HepG2 (cell line): ENCODE measurements around the gene MRGPRG. TPM values are rescaled to one million over a fixed set of nuclear protein-coding genes. Genes with fewer than 3 reads are reported as not detected.

Experiments used
- ATAC-seq: fragments of 200-7000 bp; cut with Tn5 transposase; 3 replicates; pipeline ENCODE4 v1.9.1; 2020; ENCODE audit warnings: mild to moderate bottlenecking, moderate library complexity
- BruUV-seq: library from RNA; stranded (reverse); fragments of 400-500 nt; replicated peaks from 2 replicates; lab custom pipeline; 2021; lab: Mats Ljungman, UMichigan
- CTCF ChIA-PET: fragments of 300-600 bp; formaldehyde crosslinking; extraction: SDS; loops from one replicate; lab custom pipeline; 2021; ENCODE audit warnings: low total read pairs, inconsistent platforms, low intra/inter-chr PET ratio; lab: Yijun Ruan, JAX
- POLR2A ChIA-PET: fragments of 350-600 bp; sonication (Branson Sonifier 250); formaldehyde crosslinking; loops from one replicate; lab custom pipeline; 2020; ENCODE audit warnings: antibody characterized with exemption, inconsistent platforms; lab: Yijun Ruan, JAX
- DNase-seq: peaks from one replicate; pipeline ENCODE4 v3.0.0-alpha.2; 2015; ENCODE audit warnings: low spot score
- FAIRE-seq: peaks from 3 replicates; lab custom pipeline; 2011; peaks lifted over from hg19 to GRCh38; lab: Jason Lieb, UNC
- H2AFZ ChIP-seq: one replicate; pipeline ENCODE4 v1.6.1; 2011; ENCODE audit warnings: low read length, inconsistent platforms
- H3K27ac ChIP-seq: fragments of 300-600 bp; 3 replicates; pipeline ENCODE4 v1.8.0; 2011; ENCODE audit warnings: mixed run types, mild to moderate bottlenecking, mixed read lengths, low read length, inconsistent platforms; ENCODE audit not compliant: insufficient read depth; ENCODE audit errors: extremely low read length
- H3K27me3 ChIP-seq, 2 experiments: fragments of 200-600 bp in 1 of 2; 2 replicates in 1 of 2; 3 replicates in 1 of 2; pipeline versions ENCODE4 v1.6.0 to v1.8.0; 2011; ENCODE audit warnings: low read length in 2 of 2, mild to moderate bottlenecking in 2 of 2, moderate library complexity in 2 of 2, inconsistent platforms in 1 of 2; ENCODE audit not compliant: insufficient read depth in 2 of 2, control insufficient read depth in 1 of 2
- H3K36me3 ChIP-seq, 2 experiments: fragments of 200-600 bp in 1 of 2; replicated peaks in 1 of 2; 2 replicates in 1 of 2; 3 replicates in 1 of 2; pipeline versions ENCODE4 v1.5.1 to v1.8.0; 2011; ENCODE audit warnings: low read length in 2 of 2, inconsistent platforms in 1 of 2; ENCODE audit not compliant: insufficient read depth in 2 of 2, control insufficient read depth in 1 of 2
- H3K4me1 ChIP-seq: 2 replicates; pipeline ENCODE4 v1.5.1; 2012; ENCODE audit warnings: low read length, inconsistent platforms; ENCODE audit not compliant: insufficient read depth
- H3K4me2 ChIP-seq: 2 replicates; pipeline ENCODE4 v1.6.0; 2011; ENCODE audit warnings: low read depth, low read length, inconsistent platforms
- H3K4me3 ChIP-seq, 3 experiments: fragments of 200-600 bp in 1 of 3; sonication (generic), shearing (Covaris generic) in 1 of 3; replicated peaks in 1 of 3; 2 replicates each; pipeline ENCODE4 v1.5.1; 2011 to 2016; ENCODE audit warnings: low read length in 3 of 3, inconsistent platforms in 2 of 3, low read depth in 2 of 3, mild to moderate bottlenecking in 2 of 3, control low read depth in 1 of 3, mixed read lengths in 1 of 3; ENCODE audit not compliant: insufficient read depth in 1 of 3
- H3K79me2 ChIP-seq: one replicate; pipeline ENCODE4 v1.6.1; 2011; ENCODE audit warnings: low read length, inconsistent platforms; ENCODE audit not compliant: insufficient read depth
- H3K9ac ChIP-seq: 2 replicates; pipeline ENCODE4 v1.6.0; 2011; ENCODE audit warnings: mild to moderate bottlenecking, low read depth, low read length, inconsistent platforms; ENCODE audit not compliant: insufficient read depth
- H3K9me3 ChIP-seq: 2 replicates; pipeline ENCODE4 v1.5.1; 2012; ENCODE audit warnings: mild to moderate bottlenecking, low read length
- H4K20me1 ChIP-seq: 2 replicates; pipeline ENCODE4 v1.6.0; 2011; ENCODE audit warnings: inconsistent platforms, mild to moderate bottlenecking, low read length, moderate library complexity; ENCODE audit not compliant: insufficient read depth
- HOMEZ ChIP-seq: IDR thresholded peaks from 2 replicates; pipeline ENCODE4 v1.6.1; 2016; ENCODE audit warnings: low read depth
- MIXL1 ChIP-seq: IDR thresholded peaks from 2 replicates; pipeline ENCODE4 v1.6.1; 2016
- RARG ChIP-seq: sonication (generic); formaldehyde crosslinking; IDR thresholded peaks from 2 replicates; pipeline ENCODE4 v1.4.0; 2020; ENCODE audit warnings: low read depth, mild to moderate bottlenecking, missing genetic modification reagents
- RNF2 ChIP-seq: fragments of 450-650 bp; conservative IDR thresholded peaks from 2 replicates; pipeline ENCODE4 v1.6.1; 2016; ENCODE audit warnings: low read depth
- ZBTB21 ChIP-seq: sonication (generic); formaldehyde crosslinking; IDR thresholded peaks from 2 replicates; pipeline ENCODE4 v1.4.0; 2020; ENCODE audit warnings: missing genetic modification reagents
- ZFP1 ChIP-seq: IDR thresholded peaks from 2 replicates; pipeline ENCODE4 v1.6.1; 2016
- ZKSCAN1 ChIP-seq: fragments of 150-350 bp; IDR thresholded peaks from 2 replicates; pipeline ENCODE4 v1.6.1; 2014; ENCODE audit warnings: low read length
- ZNF143 ChIP-seq: sonication (generic); formaldehyde crosslinking; IDR thresholded peaks from 2 replicates; pipeline ENCODE4 v1.4.0; 2020; ENCODE audit warnings: missing genetic modification reagents
- ZNF407 ChIP-seq: sonication (generic); formaldehyde crosslinking; IDR thresholded peaks from one replicate; pipeline ENCODE4 v1.5.1; 2020; ENCODE audit warnings: mild to moderate bottlenecking, missing genetic modification reagents; ENCODE audit errors: not compliant biosample characterization
- ZNF484 ChIP-seq: sonication (generic); formaldehyde crosslinking; IDR thresholded peaks from 2 replicates; pipeline ENCODE4 v1.5.1; 2020; ENCODE audit warnings: mild to moderate bottlenecking, low read depth, missing genetic modification reagents, borderline replicate concordance
- ZNF580 ChIP-seq: IDR thresholded peaks from 2 replicates; pipeline ENCODE4 v1.6.1; 2016; ENCODE audit warnings: low read depth, borderline replicate concordance
- ZNF644 ChIP-seq: IDR thresholded peaks from 2 replicates; pipeline ENCODE4 v1.6.1; 2016; ENCODE audit warnings: low read depth
- WGBS: methylation state at CpG from one replicate; pipeline ENCODE4 v1.1.6; 2017; ENCODE audit warnings: low lambda C conversion rate; 5-methylcytosine and 5-hydroxymethylcytosine counted together
- in situ Hi-C: cut with HindIII; loops from 2 replicates; pipeline ENCODE4 v1.10.0; 2017; ENCODE audit warnings: low pct_unique_long_range_greater_than_20kb; ENCODE audit not compliant: extremely low pct_ligation_motif_present
- intact Hi-C: fragments of 100-400 bp; cut with micrococcal nuclease; formaldehyde crosslinking; loops from one replicate; pipeline ENCODE4 v1.10.0; 2022; ENCODE audit not compliant: unreplicated experiment
- polyA plus RNA-seq, 8 experiments: library from polyadenylated mRNA; depleted of rRNA in 3 of 8; stranded (reverse) in 7 of 8; unstranded in 1 of 8; fragments of >200 nt; fragmentation: Illumina TruSeq in 4 of 8; extraction: Trizol in 4 of 8; gene quantifications; 2 replicates each; pipeline versions ENCODE4 v1.2.1 to v1.2.3, GENCODE V29; 2011 to 2016; ENCODE audit warnings: low read depth in 4 of 8, missing spikeins in 1 of 8, mixed read lengths in 1 of 8; ENCODE audit not compliant: insufficient read depth in 1 of 8
- total RNA-seq, 5 experiments: library from RNA; depleted of rRNA; stranded (reverse); fragments of >200 nt; fragmentation: Illumina TruSeq; extraction: Trizol; gene quantifications; 2 replicates each; pipeline ENCODE4 v1.2.3, GENCODE V29; 2016; ENCODE audit warnings: low read depth in 1 of 5

The MRGPRG gene
- total and polyA plus RNA-seq, 2 of the 13 experiments (the other 11 are each of a cell fraction or from before 2014, with no cell fraction given), result not detected

GRCh38 chr11:3234846-3235245, 16.2 kb upstream of the MRGPRG start:
- DNase-seq, result no peak
- H3K9ac ChIP-seq, result no peak overlapping the region
- TF ChIP-seq ZKSCAN1, result no peak
- no peak for TF ChIP-seq ZNF484 (CRISPR knock-in tag)
- no peak for TF ChIP-seq RARG (CRISPR knock-in tag)
- TF ChIP-seq HOMEZ (CRISPR knock-in tag), result no peak
- TF ChIP-seq ZNF407, result no peak
- no peak for TF ChIP-seq ZNF580 (CRISPR knock-in tag)
- no peak for TF ChIP-seq ZNF644 (CRISPR knock-in tag)
- TF ChIP-seq RNF2, result no peak
- no peak for TF ChIP-seq ZFP1
- TF ChIP-seq ZNF143 (CRISPR knock-in tag), result no peak
- no peak for TF ChIP-seq ZBTB21 (CRISPR knock-in tag)
- no peak for TF ChIP-seq MIXL1 (CRISPR knock-in tag)
- H3K79me2 ChIP-seq, result no peaks in the 10 kb centered on the region
- ATAC-seq, result no peak
- no peak overlapping the region for H2AFZ ChIP-seq
- no peaks in the 10 kb centered on the region for H3K4me1 ChIP-seq
- no peak overlapping the region for H3K27ac ChIP-seq
- H3K9me3 ChIP-seq, result no peaks in the 10 kb centered on the region
- POLR2A ChIA-PET, result no interaction called here
- no peak overlapping the region for H3K4me2 ChIP-seq
- no peaks in the 10 kb centered on the region for H3K36me3 ChIP-seq
- H4K20me1 ChIP-seq, result no peaks in the 10 kb centered on the region
- CTCF ChIA-PET, result no interaction called here
- intact Hi-C loops (no loop called here), in situ Hi-C loops (no loop called here)
- BruUV-seq, result no TSS peak
- H3K4me3 ChIP-seq, result no peak overlapping the region
- peaks cover 8 to 51% of the 10 kb centered on the region in 2 experiments for H3K27me3 ChIP-seq
- FAIRE-seq, result no peak
- WGBS, result 10% methylated on average over 6 of the region's 7 CpGs
